Measurements from ENCODE around the gene GTF3C1.

Gene GTF3C1

GRCh38 chr16:27566417-27566816 lies 16.7 kb upstream of the GTF3C1 start:
- no peak for TF ChIP-seq CTCF (IDR thresholded peaks at IDR 0.05; ENCODE audit: insufficient read depth, low read depth, low read length, missing control alignments)
- DNase-seq (ENCODE audit: low read depth): no peak
- H3K4me3 ChIP-seq (ENCODE audit: low read length): no peak overlapping the region

DNA sequence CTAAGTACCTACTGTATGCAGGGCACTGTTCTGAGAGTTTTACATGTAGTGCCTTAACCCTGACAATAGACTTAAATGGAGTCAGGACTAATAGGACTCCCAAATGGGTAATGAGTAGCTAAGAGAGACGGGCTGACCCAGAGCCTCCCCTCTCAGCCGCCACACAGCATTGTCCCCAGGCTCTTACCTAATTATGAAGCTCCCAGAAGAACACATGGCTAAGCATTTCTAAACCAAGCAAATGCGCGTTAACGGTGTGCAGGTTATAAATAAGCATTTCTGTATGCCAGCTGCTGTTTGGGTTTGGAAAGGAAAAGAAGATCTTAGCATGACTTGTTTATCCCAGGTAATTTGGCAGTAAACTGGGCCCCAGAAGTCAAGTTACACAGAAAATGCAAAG lies 14.5 kb upstream of the GTF3C1 start:
- no peak for TF ChIP-seq CTCF (IDR thresholded peaks at IDR 0.05; ENCODE audit: insufficient read depth, low read depth, low read length, missing control alignments)

DNA sequence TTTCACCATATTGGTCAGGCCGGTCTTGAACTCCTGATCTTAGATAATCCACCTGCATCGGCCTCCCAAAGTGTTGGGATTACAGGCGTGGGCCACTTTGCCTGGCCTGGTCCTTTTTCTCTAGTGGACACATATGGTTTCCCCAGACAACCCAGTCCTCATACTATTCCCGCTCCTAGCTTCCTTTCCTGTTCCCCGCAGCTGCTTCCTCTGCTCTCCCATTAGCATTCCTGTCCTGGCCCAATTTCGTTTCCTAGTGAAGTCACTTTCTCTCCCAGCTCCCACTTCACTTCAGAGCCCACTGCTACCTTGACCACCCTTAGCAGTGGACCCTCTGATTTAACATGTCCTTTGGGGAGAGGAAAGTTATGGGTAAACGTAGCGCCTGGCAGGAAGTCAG lies 11.5 kb upstream of the GTF3C1 start:
- H3K4me3 ChIP-seq (ENCODE audit: low read length): no peak overlapping the region
- TF ChIP-seq CTCF (IDR thresholded peaks at IDR 0.05; ENCODE audit: insufficient read depth, low read depth, low read length, missing control alignments): no peak
- DNase-seq (ENCODE audit: low read depth): no peak

More for the DNA sequence above, 14.5 kb upstream of the GTF3C1 start:
- no peak for DNase-seq (ENCODE audit: low read depth)
- H3K4me3 ChIP-seq (ENCODE audit: low read length): no peak overlapping the region

GRCh38 chr16:27558932-27559331 lies 9.2 kb upstream of the GTF3C1 start:
- no peak overlapping the region for H3K4me3 ChIP-seq (ENCODE audit: low read length)
- DNase-seq (ENCODE audit: low read depth): no peak
- TF ChIP-seq CTCF (IDR thresholded peaks at IDR 0.05; ENCODE audit: insufficient read depth, low read depth, low read length, missing control alignments): no peak

GRCh38 chr16:27558434-27558833 lies 8.7 kb upstream of the GTF3C1 start:
- no peak overlapping the region for H3K4me3 ChIP-seq (ENCODE audit: low read length)
- DNase-seq (ENCODE audit: low read depth): no peak
- no peak for TF ChIP-seq CTCF (IDR thresholded peaks at IDR 0.05; ENCODE audit: insufficient read depth, low read depth, low read length, missing control alignments)

GRCh38 chr16:27556471-27556870 lies 6.8 kb upstream of the GTF3C1 start:
- H3K4me3 ChIP-seq (ENCODE audit: low read length): no peak overlapping the region
- TF ChIP-seq CTCF (IDR thresholded peaks at IDR 0.05; ENCODE audit: insufficient read depth, low read depth, low read length, missing control alignments): no peak
- no peak for DNase-seq (ENCODE audit: low read depth)

DNA sequence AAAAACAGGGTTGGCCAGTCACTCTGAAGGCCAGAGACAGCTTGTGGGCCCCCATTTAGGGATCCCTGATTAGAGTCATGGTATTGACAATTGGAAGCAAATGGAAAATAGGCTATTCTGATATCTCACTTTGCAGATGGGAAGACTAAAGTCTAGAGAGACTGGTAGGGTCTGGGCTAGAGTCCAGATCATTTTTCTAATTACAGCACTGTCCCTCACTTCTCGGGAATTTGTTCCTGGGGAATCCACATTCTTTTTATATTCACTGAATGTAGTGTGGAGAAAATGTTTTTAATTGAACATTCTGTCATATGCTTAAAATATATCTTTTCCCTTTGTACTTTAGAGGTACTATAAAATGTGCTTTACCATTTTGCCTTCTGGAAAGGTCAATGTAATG lies 1.3 kb upstream of the GTF3C1 start:
- no peak for DNase-seq (ENCODE audit: low read depth)
- no peak overlapping the region for H3K4me3 ChIP-seq (ENCODE audit: low read length)
- TF ChIP-seq CTCF (IDR thresholded peaks at IDR 0.05; ENCODE audit: insufficient read depth, low read depth, low read length, missing control alignments): no peak

Measured in epithelial cell of esophagus (primary cell).